MCF 10A (cell line): ENCODE results near the gene MRE11. TPM values are rescaled to one million over a fixed set of nuclear protein-coding genes. Genes with fewer than 3 reads are reported as not detected.

ENCODE experiments used
- BruUV-seq: library from RNA; stranded (reverse); fragments of 400-500 nt; replicated peaks from 2 replicates; lab custom pipeline; 2021; lab: Mats Ljungman, UMichigan
- CTCF ChIA-PET: fragments of 300-600 bp; sonication (Branson Sonifier 250); formaldehyde crosslinking; extraction: SDS; loops from one replicate; lab custom pipeline; 2021; ENCODE audit warnings: antibody characterized with exemption, inconsistent platforms; lab: Yijun Ruan, JAX
- POLR2A ChIA-PET: fragments of 300-600, 350-650 bp; sonication (Branson Sonifier 250); formaldehyde crosslinking; extraction: SDS; loops from one replicate; lab custom pipeline; 2020; ENCODE audit warnings: antibody characterized with exemption, inconsistent platforms; lab: Yijun Ruan, JAX
- DNase-seq: peaks from one replicate; pipeline ENCODE4 v3.0.0-alpha.2; 2018; ENCODE audit not compliant: unreplicated experiment
- H3K27ac Mint-ChIP-seq: one replicate; pipeline ENCODE4 v1.8.0; 2022; ENCODE audit warnings: mild to moderate bottlenecking, low read depth, mixed read lengths; ENCODE audit not compliant: unreplicated experiment
- H3K27me3 Mint-ChIP-seq: one replicate; pipeline ENCODE4 v1.8.0; 2022; ENCODE audit warnings: mixed read lengths; ENCODE audit not compliant: insufficient read depth, unreplicated experiment
- H3K36me3 Mint-ChIP-seq: one replicate; pipeline ENCODE4 v1.8.0; 2022; ENCODE audit warnings: mild to moderate bottlenecking, moderate library complexity, mixed read lengths; ENCODE audit not compliant: insufficient read depth, unreplicated experiment
- H3K4me1 Mint-ChIP-seq: one replicate; pipeline ENCODE4 v1.8.0; 2022; ENCODE audit warnings: mixed read lengths; ENCODE audit not compliant: insufficient read depth, unreplicated experiment
- H3K4me3 Mint-ChIP-seq: one replicate; pipeline ENCODE4 v1.8.0; 2022; ENCODE audit warnings: mild to moderate bottlenecking, moderate library complexity, mixed read lengths; ENCODE audit not compliant: unreplicated experiment
- H3K9me3 Mint-ChIP-seq: one replicate; pipeline ENCODE4 v1.8.0; 2022; ENCODE audit warnings: mixed read lengths; ENCODE audit not compliant: unreplicated experiment
- CTCF ChIP-seq: fragments of 200-600 bp; IDR thresholded peaks from one replicate; pipeline ENCODE4 v1.8.0; 2022; ENCODE audit warnings: antibody characterized with exemption, mild to moderate bottlenecking; ENCODE audit not compliant: unreplicated experiment
- intact Hi-C: fragments of 100-400 bp; cut with micrococcal nuclease; formaldehyde crosslinking; loops from 2 replicates; pipeline ENCODE4 v1.14.1; 2022
- total RNA-seq: library from RNA; stranded (reverse); gene quantifications from 2 replicates; pipeline ENCODE4 v1.2.3, GENCODE V29; 2022

MRE11 gene
- total RNA-seq, 1 experiment from 2014 or later: 13.2 TPM

GRCh38 chr11:94536386-94536785 lies 42.7 kb upstream of the MRE11 start:
- intact Hi-C loops: no loop called here
- no peaks in the 10 kb centered on the region for H3K27me3 Mint-ChIP-seq
- ChIA-PET POLR2A (interaction anchor here (1.0 kb wide), 1 partner anchor 17 kb away, joined by 3 read pairs; no protein-coding TSS in a partner anchor), CTCF (interaction anchor here (0.6 to 1.5 kb wide), 7 partner anchors 9 to 639 kb away, joined by 3 to 4 read pairs (median 3); no protein-coding TSS in a partner anchor)
- no TSS peak for BruUV-seq
- no peak overlapping the region for H3K4me3 Mint-ChIP-seq
- H3K27ac Mint-ChIP-seq: no peak overlapping the region
- DNase-seq: no peak
- H3K36me3 Mint-ChIP-seq: no peaks in the 10 kb centered on the region
- TF ChIP-seq CTCF: no peak
- no peaks in the 10 kb centered on the region for H3K9me3 Mint-ChIP-seq
- H3K4me1 Mint-ChIP-seq: peaks cover 36% of the 10 kb centered on the region

DNA sequence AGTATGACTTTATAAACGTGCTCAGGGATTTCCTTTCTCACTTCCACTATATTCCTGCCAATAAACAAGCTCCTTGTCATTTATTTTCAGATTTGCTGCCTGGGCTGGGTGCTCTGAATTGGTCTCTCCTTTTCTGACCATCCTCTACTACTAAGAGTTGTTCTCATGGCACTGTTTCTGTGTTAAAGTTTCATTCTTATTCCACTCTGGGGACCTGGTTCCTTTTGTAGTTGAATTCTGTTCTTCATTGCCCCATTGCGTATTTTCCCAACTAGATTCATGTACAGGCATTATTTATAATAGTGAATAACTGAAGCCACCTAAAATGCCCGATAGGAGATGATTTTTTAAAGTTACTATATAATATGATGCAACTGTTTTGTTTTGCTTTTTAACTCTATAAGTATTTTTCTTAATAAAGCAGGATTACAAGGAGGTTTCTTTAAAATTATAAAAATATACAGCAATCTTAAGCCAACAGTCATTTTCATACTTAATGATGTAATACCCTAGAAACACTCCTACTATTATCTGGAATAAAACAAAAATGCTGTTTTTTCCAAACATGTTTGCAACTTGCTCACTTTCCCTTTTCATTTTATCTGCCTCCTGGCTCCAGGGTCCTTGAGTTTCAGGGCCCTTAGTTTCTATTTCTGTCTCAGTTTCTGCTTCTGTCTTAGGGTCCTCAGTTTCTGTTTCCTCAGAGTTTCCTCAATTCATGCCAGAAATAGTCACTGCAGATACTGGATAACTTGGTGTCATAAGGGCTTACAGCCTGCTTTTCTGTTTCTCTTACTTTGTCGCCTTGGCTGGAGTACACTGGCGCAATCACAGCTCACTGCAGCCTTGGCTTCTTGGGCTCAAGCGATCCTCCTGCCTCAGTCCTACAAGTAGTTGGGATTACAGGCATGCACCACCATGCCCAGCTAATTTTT lies 40.3 kb upstream of the MRE11 start:
- no peaks in the 10 kb centered on the region for H3K27me3 Mint-ChIP-seq
- H3K4me1 Mint-ChIP-seq: peaks cover 30% of the 10 kb centered on the region
- no peaks in the 10 kb centered on the region for H3K9me3 Mint-ChIP-seq
- BruUV-seq: no TSS peak
- intact Hi-C loops: no loop called here
- no peak overlapping the region for H3K27ac Mint-ChIP-seq
- DNase-seq: no peak
- H3K36me3 Mint-ChIP-seq: no peaks in the 10 kb centered on the region
- POLR2A ChIA-PET: no interaction called here
- TF ChIP-seq CTCF: no peak
- CTCF ChIA-PET: interaction anchor here (0.7 to 1.5 kb wide), 2 partner anchors 15 to 30 kb away, joined by 3 to 9 read pairs; no protein-coding TSS in a partner anchor
- H3K4me3 Mint-ChIP-seq: no peak overlapping the region

- DNase-seq: no peak
- Mint-ChIP-seq H3K36me3 (no peaks in the 10 kb centered on the region), H3K4me1 (peaks cover 30% of the 10 kb centered on the region), H3K4me3 (no peak overlapping the region), H3K9me3 (no peaks in the 10 kb centered on the region), H3K27ac (no peak overlapping the region), H3K27me3 (no peaks in the 10 kb centered on the region)
- BruUV-seq: no TSS peak
- intact Hi-C loops: no loop called here
- ChIA-PET POLR2A (no interaction called here), CTCF (interaction anchor here (0.7 to 1.5 kb wide), 3 partner anchors 14 to 31 kb away, joined by 3 to 9 read pairs (median 4); no protein-coding TSS in a partner anchor)
- no peak for TF ChIP-seq CTCF
Observed at GRCh38 chr11:94533206-94533605, 39.6 kb upstream of the MRE11 start.

- CTCF ChIA-PET: interaction anchor here (0.8 to 1.1 kb wide), 2 partner anchors 12 to 13 kb away, joined by 4 to 5 read pairs; no protein-coding TSS in a partner anchor
- Mint-ChIP-seq H3K27me3 (no peaks in the 10 kb centered on the region), H3K36me3 (no peaks in the 10 kb centered on the region), H3K9me3 (no peaks in the 10 kb centered on the region), H3K27ac (no peak overlapping the region), H3K4me3 (no peak overlapping the region), H3K4me1 (peaks cover 24% of the 10 kb centered on the region)
- POLR2A ChIA-PET: interaction anchor here (0.7 kb wide), 1 partner anchor 346 kb away, joined by 3 read pairs; no protein-coding TSS in a partner anchor
- DNase-seq: no peak
- intact Hi-C loops: no loop called here
- BruUV-seq: no TSS peak
- TF ChIP-seq CTCF: no peak
Observed at GRCh38 chr11:94532211-94532610, 38.6 kb upstream of the MRE11 start.
